Activated naive CD4-positive, alpha-beta T cell treated with anti-CD3 and anti-CD28 coated beads, Interleukin-2, amount 10 ng/mL, durations not matched to agents 7 days and 5 days (primary cell): ENCODE data around the gene PPM1D.

Source experiments
- CTCF ChIA-PET: fragments of 350-600 bp; sonication (Branson Sonifier 250); formaldehyde crosslinking; loops from one replicate; lab custom pipeline; 2021; ENCODE audit warnings: antibody characterized with exemption; lab: Charles Lee
- DNase-seq: peaks from one replicate; pipeline ENCODE4 v3.0.0-alpha.2; 2020
- H3K27ac Mint-ChIP-seq: one replicate; pipeline ENCODE4 v1.8.0; 2021; ENCODE audit warnings: mild to moderate bottlenecking, moderate library complexity, mixed read lengths
- H3K27me3 Mint-ChIP-seq: one replicate; pipeline ENCODE4 v1.8.0; 2021; ENCODE audit warnings: mild to moderate bottlenecking, mixed read lengths
- H3K36me3 Mint-ChIP-seq: one replicate; pipeline ENCODE4 v1.8.0; 2021; ENCODE audit warnings: mixed read lengths
- H3K4me1 Mint-ChIP-seq: one replicate; pipeline ENCODE4 v1.8.0; 2021; ENCODE audit warnings: mixed read lengths
- H3K4me3 Mint-ChIP-seq: one replicate; pipeline ENCODE4 v1.8.0; 2021; ENCODE audit warnings: mild to moderate bottlenecking, moderate library complexity, mixed read lengths
- H3K9me3 Mint-ChIP-seq: one replicate; pipeline ENCODE4 v1.8.0; 2021; ENCODE audit warnings: mixed read lengths

Gene PPM1D

DNA sequence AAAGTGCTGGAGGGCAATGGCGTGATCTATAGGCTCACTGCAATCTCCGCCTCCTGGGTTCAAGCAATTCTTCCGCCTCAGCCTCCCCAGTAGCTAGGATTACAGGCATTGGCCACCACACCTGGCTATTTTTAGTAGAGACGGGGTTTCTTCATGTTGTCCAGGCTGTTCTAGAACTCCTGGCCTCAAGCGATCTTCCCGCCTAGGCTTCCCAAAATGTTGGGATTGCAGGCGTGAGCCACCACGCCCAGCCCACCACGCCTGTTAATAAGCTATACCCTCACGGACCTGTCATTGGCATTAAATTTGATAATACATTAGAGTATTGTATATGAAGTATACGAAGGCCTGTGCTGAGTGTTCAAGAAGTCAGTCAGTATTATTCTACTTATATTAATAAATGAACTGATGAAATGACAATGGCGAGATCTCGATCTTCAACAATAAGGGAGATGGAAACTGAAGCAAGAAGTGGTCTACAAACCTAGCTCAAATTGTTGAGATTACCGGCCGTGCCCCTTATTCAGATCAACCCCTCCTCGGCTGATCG, 76.8 kb downstream of the PPM1D start:
- H3K4me1 Mint-ChIP-seq: peaks cover 23% of the 10 kb centered on the region
- H3K9me3 Mint-ChIP-seq: peaks cover 4% of the 10 kb centered on the region
- H3K36me3 Mint-ChIP-seq: no peaks in the 10 kb centered on the region
- DNase-seq: no peak
- H3K27ac Mint-ChIP-seq: peak overlapping the region; percentile 93
- CTCF ChIA-PET: interaction anchor here (1.4 to 1.5 kb wide), 2 partner anchors 36 to 76 kb away, joined by 3 to 5 read pairs; no protein-coding TSS in a partner anchor
- H3K4me3 Mint-ChIP-seq: peak overlapping the region; percentile 99
- no peaks in the 10 kb centered on the region for H3K27me3 Mint-ChIP-seq

DNA sequence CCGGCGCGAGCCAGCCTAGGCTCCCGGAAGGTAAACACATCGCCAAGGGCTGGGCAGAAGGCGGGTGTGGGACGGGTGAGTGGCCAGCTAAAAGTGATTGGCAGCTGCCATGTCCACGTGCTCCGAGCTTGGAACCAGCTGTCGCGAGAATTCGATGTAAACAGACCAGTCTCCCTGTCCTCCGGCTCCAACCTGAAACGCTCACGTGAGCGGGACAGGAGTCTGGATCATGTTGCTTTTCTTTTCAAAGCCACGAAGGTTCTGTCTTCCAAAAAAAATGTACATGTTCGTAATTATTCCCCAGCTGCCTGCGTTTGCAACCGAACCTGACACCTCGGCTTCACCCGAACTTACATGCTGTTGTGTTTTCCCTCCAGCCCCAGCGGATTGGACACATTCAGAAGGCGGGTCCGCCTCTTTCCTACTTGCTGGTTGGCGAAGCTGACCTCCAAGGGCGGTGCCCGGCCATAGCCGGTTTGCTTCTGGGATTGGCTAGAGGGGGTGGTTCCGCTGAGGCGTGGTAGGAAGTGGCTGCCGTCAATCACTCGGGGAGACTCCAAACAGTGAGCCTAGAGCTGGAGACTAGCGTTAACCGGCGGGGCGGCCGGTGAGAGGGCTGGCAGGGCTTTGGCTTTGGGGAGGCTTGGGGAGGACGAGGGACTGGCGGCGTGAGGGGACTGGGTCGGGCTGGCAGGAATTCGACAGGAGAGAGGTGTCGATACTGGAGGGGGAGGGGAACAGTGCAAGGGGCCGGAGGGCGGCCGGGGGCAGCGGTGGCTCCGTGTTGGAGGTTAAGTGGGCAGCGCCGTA, 77.5 kb downstream of the PPM1D start, which contains the start of gene BCAS3:
Gene BCAS3 (plus strand): TSS at position 544 of the 810 bp plus-strand sequence.
- peak within 1 kb of the TSS; percentile 99 for H3K4me3 Mint-ChIP-seq
- DNase-seq: peak; percentile 99
- peak within 1 kb of the TSS; percentile 93 for H3K27ac Mint-ChIP-seq
- CTCF ChIA-PET: interaction anchor here (1.4 to 1.5 kb wide), 2 partner anchors 37 to 76 kb away, joined by 3 to 5 read pairs; no protein-coding TSS in a partner anchor
- peaks cover 4% of the 10 kb centered on the region for H3K9me3 Mint-ChIP-seq
- H3K36me3 Mint-ChIP-seq: no peaks in the 10 kb centered on the region
- no peaks in the 10 kb centered on the region for H3K27me3 Mint-ChIP-seq
- peaks cover 23% of the 10 kb centered on the region for H3K4me1 Mint-ChIP-seq

DNA sequence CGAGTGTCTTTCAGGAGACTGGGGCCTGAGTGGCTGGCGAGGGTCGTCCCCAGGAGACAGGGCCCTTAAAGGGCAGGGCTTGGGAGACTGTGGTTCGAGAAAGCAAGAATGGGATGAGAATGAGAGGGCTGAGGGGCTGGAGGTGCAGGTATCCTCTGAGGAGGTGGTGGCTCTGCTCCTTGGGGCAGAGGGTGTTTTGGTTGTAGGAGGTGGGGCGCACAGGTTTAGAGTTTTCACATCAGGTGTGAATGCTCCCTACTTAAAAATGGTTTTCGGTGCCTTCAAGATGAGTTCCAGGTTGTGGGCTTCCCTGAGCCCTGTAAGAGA, 78.1 kb downstream of the PPM1D start:
- CTCF ChIA-PET: interaction anchor here (1.4 kb wide), 1 partner anchor 77 kb away, joined by 5 read pairs; no protein-coding TSS in a partner anchor
- peak overlapping the region; percentile 93 for H3K27ac Mint-ChIP-seq
- peaks cover 1% of the 10 kb centered on the region for H3K36me3 Mint-ChIP-seq
- peaks cover 23% of the 10 kb centered on the region for H3K4me1 Mint-ChIP-seq
- DNase-seq: no peak
- H3K27me3 Mint-ChIP-seq: no peaks in the 10 kb centered on the region
- H3K9me3 Mint-ChIP-seq: peaks cover 4% of the 10 kb centered on the region
- peak overlapping the region; percentile 99 for H3K4me3 Mint-ChIP-seq

DNA sequence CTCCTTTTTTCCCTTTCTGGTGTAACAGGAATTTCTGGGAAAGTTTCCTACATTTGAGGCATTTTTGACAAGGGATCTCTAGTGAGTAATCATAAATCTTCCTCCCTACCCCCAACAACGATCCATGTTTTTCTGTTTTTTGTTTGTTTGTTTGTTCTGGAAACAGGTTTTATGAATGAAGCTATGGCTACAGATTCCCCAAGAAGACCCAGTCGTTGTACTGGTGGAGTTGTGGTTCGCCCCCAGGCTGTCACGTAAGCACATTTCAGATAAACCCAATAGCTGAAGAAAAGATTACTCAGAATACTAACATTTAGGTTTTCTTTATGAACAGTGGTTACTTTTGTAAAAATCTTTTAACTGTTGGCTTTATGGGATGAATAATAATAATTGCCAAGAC, 79.3 kb downstream of the PPM1D start:
- CTCF ChIA-PET: no interaction called here
- H3K27me3 Mint-ChIP-seq: no peaks in the 10 kb centered on the region
- peaks cover 4% of the 10 kb centered on the region for H3K9me3 Mint-ChIP-seq
- peak overlapping the region; percentile 46 for H3K4me3 Mint-ChIP-seq
- no peak overlapping the region for H3K27ac Mint-ChIP-seq
- peaks cover 23% of the 10 kb centered on the region for H3K4me1 Mint-ChIP-seq
- no peak for DNase-seq
- H3K36me3 Mint-ChIP-seq: peaks cover 1% of the 10 kb centered on the region

DNA sequence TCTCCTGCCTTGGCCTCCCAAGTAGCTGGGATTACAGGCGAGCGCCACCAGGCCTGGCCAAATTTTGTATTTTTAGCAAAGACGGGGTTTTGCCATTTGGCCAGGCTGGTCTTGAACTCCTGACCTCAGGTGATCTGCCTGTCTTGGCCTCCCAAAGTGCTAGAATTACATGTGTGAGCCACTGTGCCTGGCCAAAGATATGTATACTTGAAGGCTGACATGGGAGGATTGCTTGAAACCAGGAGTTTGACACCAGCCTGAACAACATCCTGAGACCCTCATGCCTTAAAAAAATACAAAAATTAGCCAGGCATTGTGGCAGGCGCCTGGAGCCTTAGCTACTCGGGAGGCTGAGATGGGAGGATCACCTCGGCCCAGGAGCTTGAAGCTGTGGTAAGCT, 80.8 kb downstream of the PPM1D start:
- DNase-seq: no peak
- H3K4me1 Mint-ChIP-seq: peaks cover 22% of the 10 kb centered on the region
- H3K36me3 Mint-ChIP-seq: peaks cover 7% of the 10 kb centered on the region
- H3K27ac Mint-ChIP-seq: no peak overlapping the region
- no peak overlapping the region for H3K4me3 Mint-ChIP-seq
- H3K27me3 Mint-ChIP-seq: no peaks in the 10 kb centered on the region
- H3K9me3 Mint-ChIP-seq: no peaks in the 10 kb centered on the region
- CTCF ChIA-PET: no interaction called here

DNA sequence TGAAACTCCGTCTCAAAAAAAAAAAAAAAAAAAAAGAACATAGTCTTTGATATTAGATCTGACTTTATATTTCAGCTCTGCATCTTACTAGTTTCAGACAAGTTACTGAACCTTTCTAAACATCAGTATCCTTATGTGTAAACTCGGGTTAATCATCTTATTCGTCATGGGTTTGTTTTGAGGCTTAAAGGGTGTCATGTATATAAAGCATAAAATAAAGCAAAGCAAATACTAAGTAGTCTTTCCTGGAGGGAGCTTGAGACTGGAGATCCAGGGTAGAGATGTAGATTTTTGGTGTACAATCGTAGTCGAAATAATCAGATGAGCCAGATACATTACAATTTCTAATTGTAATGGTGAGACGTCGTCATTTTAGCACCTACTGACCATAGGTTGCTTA, 85.4 kb downstream of the PPM1D start:
- Mint-ChIP-seq H3K36me3 (peaks cover 14% of the 10 kb centered on the region), H3K9me3 (no peaks in the 10 kb centered on the region), H3K27ac (no peak overlapping the region), H3K27me3 (no peaks in the 10 kb centered on the region), H3K4me3 (no peak overlapping the region), H3K4me1 (no peaks in the 10 kb centered on the region)
- no peak for DNase-seq
- CTCF ChIA-PET: no interaction called here

DNA sequence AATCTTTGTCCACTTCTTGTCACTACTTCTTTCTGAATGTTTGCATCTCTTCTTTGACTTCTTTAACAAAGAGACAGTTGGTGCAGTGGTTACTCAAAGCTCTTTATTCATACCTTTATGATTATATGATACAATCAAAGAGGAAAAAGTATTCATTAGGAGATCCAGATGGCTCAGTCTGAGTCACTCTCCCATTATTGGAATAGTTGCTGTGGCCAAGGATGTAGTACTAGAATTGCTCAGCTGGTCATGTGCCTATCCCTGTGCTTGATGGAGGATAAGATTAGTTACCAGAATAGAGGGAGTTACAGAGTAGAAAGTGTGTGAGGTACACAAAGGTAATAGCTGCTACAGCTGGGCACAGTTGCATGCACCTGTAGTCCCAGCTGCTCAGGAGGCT, 96.0 kb downstream of the PPM1D start:
- DNase-seq: no peak
- CTCF ChIA-PET: no interaction called here
- no peaks in the 10 kb centered on the region for H3K9me3 Mint-ChIP-seq
- H3K4me3 Mint-ChIP-seq: no peak overlapping the region
- no peaks in the 10 kb centered on the region for H3K27me3 Mint-ChIP-seq
- peaks cover 5% of the 10 kb centered on the region for H3K4me1 Mint-ChIP-seq
- H3K36me3 Mint-ChIP-seq: no peaks in the 10 kb centered on the region
- no peak overlapping the region for H3K27ac Mint-ChIP-seq

DNA sequence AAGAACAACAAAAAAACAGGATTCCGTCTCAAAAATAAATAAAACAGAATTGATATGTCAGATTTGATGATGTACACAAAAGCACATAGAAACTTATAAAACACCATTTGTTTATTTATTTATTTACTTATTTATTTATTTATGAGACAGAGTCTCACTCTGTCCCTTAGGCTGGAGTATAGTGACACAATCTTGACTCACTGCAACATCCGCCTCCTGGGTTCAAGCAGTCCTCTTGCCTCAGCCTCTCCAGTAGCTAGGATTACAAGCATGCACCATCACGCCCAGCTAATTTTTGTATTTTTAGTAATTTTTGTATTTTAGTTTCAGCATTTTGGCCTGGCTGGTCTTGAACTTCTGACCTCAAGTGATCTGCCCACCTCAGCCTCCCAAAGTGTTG, 99.1 kb downstream of the PPM1D start:
- DNase-seq: no peak
- H3K4me3 Mint-ChIP-seq: no peak overlapping the region
- no peak overlapping the region for H3K27ac Mint-ChIP-seq
- CTCF ChIA-PET: no interaction called here
- H3K9me3 Mint-ChIP-seq: no peaks in the 10 kb centered on the region
- no peaks in the 10 kb centered on the region for H3K27me3 Mint-ChIP-seq
- no peaks in the 10 kb centered on the region for H3K36me3 Mint-ChIP-seq
- H3K4me1 Mint-ChIP-seq: peaks cover 5% of the 10 kb centered on the region

DNA sequence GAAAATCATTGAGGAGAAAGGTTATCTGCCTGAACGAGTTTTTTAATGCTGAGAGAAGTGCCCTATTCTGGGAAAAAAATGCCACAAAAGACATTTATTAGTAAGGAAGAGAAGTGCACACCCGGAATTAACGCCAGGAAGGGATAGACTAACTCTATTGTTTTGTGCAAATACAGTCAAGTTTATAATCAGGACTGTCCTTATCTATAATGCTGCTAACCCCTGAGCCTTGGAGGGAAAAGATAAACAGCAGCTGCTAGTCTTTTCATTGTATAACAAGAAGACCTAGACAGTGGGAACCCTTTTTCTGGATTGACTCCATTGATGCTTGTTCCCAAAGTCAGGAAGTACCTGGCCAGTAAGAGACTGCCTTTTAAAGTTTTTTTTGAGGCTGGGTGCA, 104.2 kb downstream of the PPM1D start:
- H3K36me3 Mint-ChIP-seq: no peaks in the 10 kb centered on the region
- no peaks in the 10 kb centered on the region for H3K27me3 Mint-ChIP-seq
- CTCF ChIA-PET: no interaction called here
- H3K27ac Mint-ChIP-seq: no peak overlapping the region
- no peak overlapping the region for H3K4me3 Mint-ChIP-seq
- no peaks in the 10 kb centered on the region for H3K9me3 Mint-ChIP-seq
- no peaks in the 10 kb centered on the region for H3K4me1 Mint-ChIP-seq
- DNase-seq: no peak

DNA sequence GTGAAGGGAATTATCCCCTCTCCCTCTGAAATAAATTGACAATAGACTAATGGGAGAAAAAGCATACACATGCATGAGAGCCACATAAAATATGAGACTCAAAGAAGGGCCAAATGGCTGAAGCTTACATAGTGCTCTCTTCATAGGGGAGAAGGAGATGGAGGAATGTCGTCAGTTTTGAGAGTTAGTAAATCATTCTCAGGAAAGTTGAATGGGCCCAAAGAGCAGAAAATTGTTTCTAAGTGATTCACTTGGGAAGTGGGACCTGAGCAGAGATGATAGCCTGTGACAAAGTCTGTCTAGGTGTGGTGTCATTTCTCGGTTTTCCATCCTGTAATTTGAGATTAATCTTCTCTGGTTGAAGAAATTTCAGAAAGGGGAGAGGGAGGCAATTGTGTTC, 112.7 kb downstream of the PPM1D start:
- H3K36me3 Mint-ChIP-seq: peaks cover 4% of the 10 kb centered on the region
- CTCF ChIA-PET: no interaction called here
- no peaks in the 10 kb centered on the region for H3K4me1 Mint-ChIP-seq
- no peak overlapping the region for H3K27ac Mint-ChIP-seq
- DNase-seq: no peak
- no peak overlapping the region for H3K4me3 Mint-ChIP-seq
- no peaks in the 10 kb centered on the region for H3K9me3 Mint-ChIP-seq
- no peaks in the 10 kb centered on the region for H3K27me3 Mint-ChIP-seq

DNA sequence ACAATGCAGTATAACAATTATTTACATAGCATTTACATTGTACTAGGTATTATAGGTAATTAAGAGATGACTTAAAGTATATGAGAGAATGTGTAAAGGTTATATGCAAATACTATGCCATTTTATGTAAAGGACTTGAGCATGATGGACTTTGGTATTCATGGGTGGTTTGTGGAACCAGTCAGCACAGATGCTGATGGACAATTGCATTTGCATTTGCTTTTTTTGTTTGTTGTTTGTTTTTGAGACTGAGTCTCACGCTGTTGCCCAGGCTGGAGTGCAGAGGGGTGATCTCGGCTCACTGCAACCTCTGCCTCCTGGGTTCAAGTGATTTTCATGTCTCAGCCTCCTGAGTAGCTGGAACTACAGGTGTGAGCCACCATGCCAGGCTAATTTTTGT, 113.6 kb downstream of the PPM1D start:
- Mint-ChIP-seq H3K27me3 (no peaks in the 10 kb centered on the region), H3K4me1 (no peaks in the 10 kb centered on the region), H3K27ac (no peak overlapping the region), H3K4me3 (no peak overlapping the region), H3K9me3 (no peaks in the 10 kb centered on the region), H3K36me3 (peaks cover 4% of the 10 kb centered on the region)
- no peak for DNase-seq
- CTCF ChIA-PET: no interaction called here
